CD14-positive monocyte (primary cell): ENCODE measurements around the gene TNIP2. TPM values are rescaled to one million over a fixed set of nuclear protein-coding genes. Genes with fewer than 3 reads are reported as not detected.

Source experiments
- DNase-seq, 3 donors: peaks; one replicate each; pipeline ENCODE4 v3.0.0-alpha.2; 2011 to 2022
- H2AFZ ChIP-seq: 2 replicates; pipeline ENCODE4 v1.6.0; 2012; ENCODE audit warnings: mild to moderate bottlenecking, low read depth, low read length, inconsistent platforms; ENCODE audit not compliant: insufficient read depth, poor library complexity, severe bottlenecking
- H3K27ac ChIP-seq, 2 donors: 1 replicate in 1 of 2; 2 replicates in 1 of 2; pipeline ENCODE4 v1.5.1; 2012 to 2013; ENCODE audit warnings: low read length in 2 of 2, control low read depth in 1 of 2, inconsistent platforms in 1 of 2, low read depth in 1 of 2, mild to moderate bottlenecking in 1 of 2
- H3K27me3 ChIP-seq, 2 donors: one replicate each; pipeline versions ENCODE4 v1.6.0 to v1.6.1; 2011 to 2013; ENCODE audit warnings: low read length in 2 of 2; ENCODE audit not compliant: control insufficient read depth in 2 of 2, insufficient read depth in 2 of 2
- H3K36me3 ChIP-seq, 2 donors: replicated peaks in 1 of 2; 1 replicate in 1 of 2; 2 replicates in 1 of 2; pipeline versions ENCODE4 v1.5.1 to v1.6.1; 2012 to 2013; ENCODE audit warnings: low read length in 2 of 2, control low read depth in 1 of 2, inconsistent platforms in 1 of 2, mild to moderate bottlenecking in 1 of 2; ENCODE audit not compliant: insufficient read depth in 2 of 2, control insufficient read depth in 1 of 2
- H3K4me1 ChIP-seq, 2 donors: 1 replicate in 1 of 2; 2 replicates in 1 of 2; pipeline versions ENCODE4 v1.5.1 to v1.6.1; 2012 to 2013; ENCODE audit warnings: low read length in 2 of 2, control low read depth in 1 of 2, inconsistent platforms in 1 of 2, mild to moderate bottlenecking in 1 of 2, moderate library complexity in 1 of 2; ENCODE audit not compliant: insufficient read depth in 2 of 2, control insufficient read depth in 1 of 2
- H3K4me2 ChIP-seq: replicated peaks from 2 replicates; pipeline ENCODE3; 2012; ENCODE audit warnings: low read length, moderate library complexity, mild to moderate bottlenecking; ENCODE audit not compliant: poor library complexity, severe bottlenecking; ENCODE audit errors: extremely low read depth
- H3K4me3 ChIP-seq, 3 experiments: fragments of 200-600 bp in 1 of 3; sonication (generic) in 1 of 3; replicated peaks in 1 of 3; 1 replicate in 2 of 3; 2 replicates in 1 of 3; pipeline ENCODE4 v1.5.1; 2011 to 2013; ENCODE audit warnings: low read length in 3 of 3, mild to moderate bottlenecking in 3 of 3, control low read depth in 2 of 3, low read depth in 2 of 3, inconsistent platforms in 1 of 3, moderate library complexity in 1 of 3
- H3K79me2 ChIP-seq: 2 replicates; pipeline ENCODE4 v1.6.0; 2012; ENCODE audit warnings: mild to moderate bottlenecking, control low read depth, inconsistent platforms, low read length, moderate library complexity; ENCODE audit not compliant: insufficient read depth
- H3K9ac ChIP-seq: 2 replicates; pipeline ENCODE4 v1.6.0; 2017; ENCODE audit warnings: low read length, mild to moderate bottlenecking; ENCODE audit not compliant: insufficient read depth, poor library complexity, severe bottlenecking
- H3K9me3 ChIP-seq, 2 donors: replicated peaks in 1 of 2; 1 replicate in 1 of 2; 2 replicates in 1 of 2; pipeline versions ENCODE4 v1.5.1 to v1.6.1; 2012 to 2013; ENCODE audit warnings: low read length in 2 of 2, control low read depth in 1 of 2; ENCODE audit not compliant: control insufficient read depth in 1 of 2, insufficient read depth in 1 of 2
- H4K20me1 ChIP-seq: 2 replicates; pipeline ENCODE4 v1.6.0; 2012; ENCODE audit warnings: mild to moderate bottlenecking, low read length, control low read depth, moderate library complexity; ENCODE audit not compliant: insufficient read depth
- H3K27ac Mint-ChIP-seq, 7 donors: one replicate each; pipeline ENCODE4 v1.8.0; 2020; ENCODE audit warnings: mild to moderate bottlenecking in 7 of 7, mixed read lengths in 7 of 7, moderate library complexity in 6 of 7, inconsistent platforms in 2 of 7
- H3K27me3 Mint-ChIP-seq, 3 donors: one replicate each; pipeline ENCODE4 v1.8.0; 2021 to 2022; ENCODE audit warnings: low read depth in 3 of 3, mild to moderate bottlenecking in 3 of 3, mixed read lengths in 3 of 3, moderate library complexity in 3 of 3, inconsistent platforms in 1 of 3
- H3K36me3 Mint-ChIP-seq, 2 donors: one replicate each; pipeline ENCODE4 v1.8.0; 2020; ENCODE audit warnings: mixed read lengths in 2 of 2, inconsistent platforms in 1 of 2, mild to moderate bottlenecking in 1 of 2
- H3K4me1 Mint-ChIP-seq: one replicate; pipeline ENCODE4 v1.8.0; 2020; ENCODE audit warnings: mild to moderate bottlenecking, mixed read lengths
- H3K4me3 Mint-ChIP-seq, 2 donors: one replicate each; pipeline ENCODE4 v1.8.0; 2020; ENCODE audit warnings: mild to moderate bottlenecking in 2 of 2, mixed read lengths in 2 of 2, moderate library complexity in 1 of 2
- H3K9me3 Mint-ChIP-seq, 7 donors: one replicate each; pipeline ENCODE4 v1.8.0; 2020 to 2022; ENCODE audit warnings: mixed read lengths in 7 of 7, mild to moderate bottlenecking in 6 of 7, moderate library complexity in 6 of 7, inconsistent platforms in 2 of 7
- CTCF ChIP-seq: fragments of 200-600 bp; IDR thresholded peaks from one replicate; pipeline ENCODE4 v1.8.0; 2022; ENCODE audit warnings: antibody characterized with exemption, mild to moderate bottlenecking
- WGBS: methylation state at CpG from one replicate; pipeline ENCODE4 v1.1.5; 2013; ENCODE audit warnings: missing lambda C conversion rate; ENCODE audit not compliant: insufficient coverage; 5-methylcytosine and 5-hydroxymethylcytosine counted together
- intact Hi-C, 2 donors: fragments of 100-400 bp; cut with micrococcal nuclease; formaldehyde crosslinking; loops; one replicate each; pipeline versions ENCODE4 v1.15.0 to v1.15.1; 2023
- polyA plus RNA-seq, 3 donors: library from polyadenylated mRNA; depleted of rRNA in 1 of 3; unstranded in 2 of 3; stranded (reverse) in 1 of 3; fragments of 300-500 nt in 2 of 3; fragments of >200 nt in 1 of 3; fragmentation: Illumina TruSeq in 2 of 3; gene quantifications; 1 replicate in 2 of 3; 2 replicates in 1 of 3; pipeline ENCODE4 v1.2.3, GENCODE V29; 2012 to 2021

TNIP2 gene
- polyA plus RNA-seq, 3 donors: 27.6 to 75.7 (median 28.2) TPM

- DNase-seq: no peak
- Histone ChIP-seq H3K27me3 (no peaks in the 10 kb centered on the region), H2AFZ (no peak overlapping the region), H3K9me3 (no peaks in the 10 kb centered on the region), H3K9ac (no peak overlapping the region), H4K20me1 (peaks cover 27% of the 10 kb centered on the region), H3K27ac (no peak overlapping the region), H3K4me3 (no peak overlapping the region), H3K4me2 (no peak overlapping the region), H3K79me2 (peaks cover 35% of the 10 kb centered on the region), H3K36me3 (peaks cover 3 to 4% of the 10 kb centered on the region in 2 donors), H3K4me1 (peaks cover 15 to 26% of the 10 kb centered on the region in 2 donors)
- Mint-ChIP-seq H3K4me3 (peak overlapping the region in 1 of 2 donors; percentile 63), H3K4me1 (peaks cover 38% of the 10 kb centered on the region), H3K36me3 (peaks cover 3 to 13% of the 10 kb centered on the region in 2 donors), H3K27me3 (peaks cover 2 to 13% (median 11%) of the 10 kb centered on the region in 3 donors), H3K9me3 (peaks cover 0 to 2% (median 0%) of the 10 kb centered on the region in 7 donors), H3K27ac (no peak overlapping the region)
- 100% methylated on average over 1 of the region's 3 CpGs for WGBS
- TF ChIP-seq CTCF: no peak
- intact Hi-C loops: loop anchor here (5.0 kb wide), 4 partner anchors 40 to 515 kb away; partner anchors contain the start of genes HAUS3 (in 1 of the 2) and POLN (in 1 of the 2)
Observed at GRCh38 chr4:2757426-2757825, 1.3 kb upstream of the TNIP2 start.

GRCh38 chr4:2756691-2757350 is 685 bp upstream of the TNIP2 start:
- intact Hi-C loops: loop anchor here (5.0 kb wide), 4 partner anchors 40 to 515 kb away; partner anchors contain the start of genes HAUS3 (in 1 of the 2) and POLN (in 1 of the 2)
- Histone ChIP-seq H3K4me3 (peak overlapping the region; percentile 13 to 71 (median 23)), H3K79me2 (peaks cover 41% of the 10 kb centered on the region), H3K9me3 (no peaks in the 10 kb centered on the region), H2AFZ (peak overlapping the region; percentile 76), H3K4me1 (peaks cover 15 to 25% of the 10 kb centered on the region in 2 donors), H3K27ac (peak overlapping the region in 1 of 2 donors; percentile 23), H3K4me2 (peak overlapping the region; percentile 89), H3K9ac (no peak overlapping the region), H3K36me3 (peaks cover 7 to 9% of the 10 kb centered on the region in 2 donors), H3K27me3 (no peaks in the 10 kb centered on the region), H4K20me1 (peaks cover 33% of the 10 kb centered on the region)
- no peak for DNase-seq
- H3K9me3 Mint-ChIP-seq: peaks cover 0 to 2% (median 0%) of the 10 kb centered on the region in 7 donors
- peaks cover 5 to 17% of the 10 kb centered on the region in 2 donors for H3K36me3 Mint-ChIP-seq
- 56% methylated on average over 14 of the region's 25 CpGs for WGBS
- H3K4me3 Mint-ChIP-seq: peak overlapping the region; percentile 63 to 73
- H3K27ac Mint-ChIP-seq: peak overlapping the region; percentile 30 to 82 (median 66)
- no peak for TF ChIP-seq CTCF
- H3K27me3 Mint-ChIP-seq: peaks cover 0 to 10% (median 7%) of the 10 kb centered on the region in 3 donors
- peaks cover 38% of the 10 kb centered on the region for H3K4me1 Mint-ChIP-seq
